BE2C (cell line): ENCODE results near the gene CDH22.

ENCODE experiments used
- DNase-seq: peaks from one replicate; pipeline ENCODE4 v3.0.0-alpha.2; 2020
- H3K27me3 ChIP-seq: fragments of 250-450 bp; sonication (Bioruptor Pico); 2 replicates; pipeline ENCODE4 v1.5.1; 2020; ENCODE audit warnings: mild to moderate bottlenecking
- H3K36me3 ChIP-seq: fragments of 250-450 bp; sonication (Bioruptor Pico); 2 replicates; pipeline ENCODE4 v1.5.1; 2020; ENCODE audit warnings: mild to moderate bottlenecking
- H3K4me1 ChIP-seq: fragments of 250-450 bp; sonication (Bioruptor Pico); 2 replicates; pipeline ENCODE4 v1.5.1; 2020
- H3K4me3 ChIP-seq: 2 replicates; pipeline ENCODE4 v1.5.1; 2011; ENCODE audit warnings: low read depth, low read length
- H3K9me3 ChIP-seq: fragments of 250-450 bp; sonication (Bioruptor Pico); 2 replicates; pipeline ENCODE4 v1.5.1; 2020
- TF ChIP-seq, protein P1 (sequence below): IDR thresholded peaks from 2 replicates; pipeline ENCODE4 v1.5.1; 2012; ENCODE audit warnings: mild to moderate bottlenecking, low read depth, low read length

The CDH22 gene

DNA sequence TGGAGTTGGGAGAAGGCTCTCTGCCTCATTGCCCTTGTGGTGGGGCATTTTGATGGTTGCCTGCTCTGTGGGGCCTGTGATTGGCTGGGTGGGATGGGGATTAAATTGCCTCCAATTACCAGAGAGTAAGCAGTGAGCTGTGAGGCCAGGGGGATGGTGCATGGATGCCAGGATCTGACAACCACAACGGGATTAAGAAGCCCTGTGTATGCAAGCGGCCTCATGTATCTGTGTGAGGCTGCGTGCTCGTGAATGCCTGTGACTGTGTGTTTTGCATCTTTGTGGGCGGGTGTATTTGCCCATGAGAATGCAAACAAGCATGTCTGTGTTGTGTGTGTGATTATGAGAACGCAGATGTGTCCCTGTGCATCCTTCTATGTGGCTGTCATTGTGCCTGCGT, 144.0 kb downstream of the CDH22 start:
- Histone ChIP-seq H3K4me3 (no peak overlapping the region), H3K36me3 (no peaks in the 10 kb centered on the region), H3K4me1 (peaks cover 16% of the 10 kb centered on the region), H3K9me3 (no peaks in the 10 kb centered on the region), H3K27me3 (no peaks in the 10 kb centered on the region)
- TF ChIP-seq, protein P1, sequence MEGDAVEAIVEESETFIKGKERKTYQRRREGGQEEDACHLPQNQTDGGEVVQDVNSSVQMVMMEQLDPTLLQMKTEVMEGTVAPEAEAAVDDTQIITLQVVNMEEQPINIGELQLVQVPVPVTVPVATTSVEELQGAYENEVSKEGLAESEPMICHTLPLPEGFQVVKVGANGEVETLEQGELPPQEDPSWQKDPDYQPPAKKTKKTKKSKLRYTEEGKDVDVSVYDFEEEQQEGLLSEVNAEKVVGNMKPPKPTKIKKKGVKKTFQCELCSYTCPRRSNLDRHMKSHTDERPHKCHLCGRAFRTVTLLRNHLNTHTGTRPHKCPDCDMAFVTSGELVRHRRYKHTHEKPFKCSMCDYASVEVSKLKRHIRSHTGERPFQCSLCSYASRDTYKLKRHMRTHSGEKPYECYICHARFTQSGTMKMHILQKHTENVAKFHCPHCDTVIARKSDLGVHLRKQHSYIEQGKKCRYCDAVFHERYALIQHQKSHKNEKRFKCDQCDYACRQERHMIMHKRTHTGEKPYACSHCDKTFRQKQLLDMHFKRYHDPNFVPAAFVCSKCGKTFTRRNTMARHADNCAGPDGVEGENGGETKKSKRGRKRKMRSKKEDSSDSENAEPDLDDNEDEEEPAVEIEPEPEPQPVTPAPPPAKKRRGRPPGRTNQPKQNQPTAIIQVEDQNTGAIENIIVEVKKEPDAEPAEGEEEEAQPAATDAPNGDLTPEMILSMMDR, result no peak
- DNase-seq, result no peak

DNA sequence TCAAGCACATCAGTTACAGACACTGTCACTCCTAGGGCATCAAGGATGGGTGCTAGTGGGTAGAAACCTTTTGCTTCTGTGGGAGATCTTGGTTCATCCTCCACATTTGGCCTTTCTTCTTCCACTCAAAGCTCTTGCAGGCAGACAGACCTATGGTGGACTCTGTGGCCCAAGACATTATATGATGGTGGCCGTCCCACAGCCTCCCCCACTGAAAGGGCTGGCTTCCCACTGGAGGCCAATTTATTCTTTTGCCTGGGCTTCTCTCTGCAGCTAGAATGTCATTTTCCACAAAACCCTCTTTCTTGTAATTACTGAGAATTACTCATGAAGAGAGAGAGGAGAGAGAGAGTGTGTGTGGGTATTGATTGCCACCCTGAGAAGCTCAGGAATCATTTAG, 146.4 kb downstream of the CDH22 start:
- DNase-seq, result no peak
- Histone ChIP-seq H3K9me3 (no peaks in the 10 kb centered on the region), H3K4me3 (no peak overlapping the region), H3K27me3 (no peaks in the 10 kb centered on the region), H3K36me3 (no peaks in the 10 kb centered on the region), H3K4me1 (peaks cover 35% of the 10 kb centered on the region)
- TF ChIP-seq, protein P1, result no peak

DNA sequence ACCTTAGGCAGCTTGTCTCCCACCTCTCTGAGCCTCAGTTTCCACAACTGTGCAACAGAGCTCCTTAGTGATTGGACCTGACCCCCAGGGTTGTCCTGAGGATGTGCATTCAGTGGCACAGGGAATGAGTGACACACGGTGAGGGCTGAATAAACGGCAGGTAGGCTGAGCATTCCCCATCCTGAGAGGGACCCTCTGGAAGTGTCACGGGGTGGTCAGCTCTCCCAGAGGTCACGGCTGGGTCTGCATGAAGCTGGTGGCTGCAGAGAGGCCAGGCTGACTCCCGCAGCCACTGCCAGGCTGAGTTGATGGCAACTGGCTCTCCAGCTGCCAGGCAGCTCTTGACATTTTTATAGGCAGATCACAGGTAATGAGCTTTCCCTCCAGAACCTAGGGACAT, 147.6 kb downstream of the CDH22 start:
- Histone ChIP-seq H3K36me3 (no peaks in the 10 kb centered on the region), H3K27me3 (no peaks in the 10 kb centered on the region), H3K4me1 (peaks cover 35% of the 10 kb centered on the region), H3K4me3 (no peak overlapping the region), H3K9me3 (no peaks in the 10 kb centered on the region)
- DNase-seq, result no peak
- TF ChIP-seq, protein P1, result no peak

DNA sequence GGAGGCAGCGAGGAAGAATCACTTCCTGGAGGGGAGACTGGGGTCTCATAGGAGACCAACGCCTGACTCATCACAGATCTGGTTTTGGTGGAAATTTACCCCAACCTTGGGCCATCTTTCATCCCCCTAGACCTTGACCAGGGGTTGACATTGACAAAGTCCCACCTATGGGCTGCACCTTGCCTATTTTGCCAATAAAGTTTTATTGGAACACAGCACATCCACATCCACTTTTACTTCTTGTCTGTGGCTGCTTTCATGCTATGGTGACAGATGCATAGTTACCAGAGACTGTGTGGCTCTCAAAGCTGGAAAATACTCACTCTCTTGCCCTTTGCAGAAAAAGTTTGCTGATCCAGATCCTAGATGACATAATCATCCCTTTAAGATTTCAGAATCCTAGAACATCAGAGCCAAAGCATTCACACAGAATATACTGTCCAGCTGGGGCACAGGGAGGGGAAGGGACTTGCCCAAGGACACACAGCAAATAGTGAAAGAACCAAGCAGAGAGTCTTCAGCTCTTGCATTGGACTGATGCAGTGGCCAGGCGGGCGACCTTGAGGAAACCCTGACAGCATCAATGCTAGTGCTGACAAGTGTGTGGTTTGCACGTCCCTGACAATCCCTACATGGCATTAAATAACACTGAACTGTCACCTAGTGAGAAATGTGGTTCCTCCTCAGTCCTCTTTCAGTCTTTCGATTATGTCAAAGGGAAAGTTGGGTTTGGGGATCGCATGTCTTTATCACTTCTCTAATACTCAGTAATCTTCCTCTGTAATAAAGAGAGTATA, 149.0 kb downstream of the CDH22 start:
- Histone ChIP-seq H3K36me3 (no peaks in the 10 kb centered on the region), H3K27me3 (no peaks in the 10 kb centered on the region), H3K4me1 (peaks cover 38% of the 10 kb centered on the region), H3K4me3 (no peak overlapping the region), H3K9me3 (no peaks in the 10 kb centered on the region)
- TF ChIP-seq, protein P1, result no peak
- DNase-seq, result no peak

DNA sequence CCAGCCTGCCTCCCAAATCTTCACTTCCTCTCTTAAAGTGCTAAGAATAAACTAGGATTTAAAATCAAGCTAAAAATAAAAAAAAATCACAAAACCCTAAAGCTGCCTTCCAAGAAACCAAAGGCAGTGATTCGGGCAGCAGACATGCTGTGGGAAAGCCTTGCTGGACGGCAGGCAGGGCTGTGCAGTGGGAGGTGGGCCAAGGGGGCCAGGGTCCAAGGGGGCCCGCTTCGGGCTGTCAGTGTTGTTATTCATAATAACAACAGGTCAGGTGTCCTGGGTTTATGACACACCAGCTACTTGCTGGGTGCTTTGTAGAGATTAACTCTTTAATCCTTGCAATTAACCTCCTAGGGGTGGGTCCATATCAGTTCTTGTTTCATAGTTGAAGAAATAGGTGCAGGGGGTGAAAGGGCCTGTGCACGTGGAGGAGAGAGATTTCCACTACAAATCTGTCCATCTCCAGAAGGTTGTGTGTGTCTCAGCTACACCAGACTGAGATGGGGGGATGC, 149.8 kb downstream of the CDH22 start:
- H3K9me3 ChIP-seq, result no peaks in the 10 kb centered on the region
- TF ChIP-seq, protein P1, result no peak
- H3K36me3 ChIP-seq, result no peaks in the 10 kb centered on the region
- H3K27me3 ChIP-seq, result no peaks in the 10 kb centered on the region
- no peak overlapping the region for H3K4me3 ChIP-seq
- no peak for DNase-seq
- H3K4me1 ChIP-seq, result peaks cover 43% of the 10 kb centered on the region

DNA sequence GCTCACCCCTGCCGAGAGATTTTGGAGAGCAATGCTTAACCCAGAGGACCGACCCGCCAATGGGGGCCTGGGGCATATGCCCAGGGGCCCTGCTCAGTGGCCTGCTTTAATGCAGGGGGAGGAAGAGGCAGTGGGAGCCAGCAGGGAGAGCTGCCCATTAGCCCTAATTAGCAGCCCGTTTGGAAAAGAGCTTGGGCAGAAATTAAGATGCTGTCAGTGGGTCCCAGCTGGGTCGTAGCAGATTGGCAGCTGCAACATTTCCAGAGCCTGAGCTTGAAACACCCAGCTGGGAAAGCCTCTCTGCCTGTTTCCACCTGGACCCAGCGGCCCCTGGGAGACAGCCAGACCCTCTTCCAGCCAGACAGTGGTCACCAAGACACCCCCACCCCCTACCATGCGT, 150.7 kb downstream of the CDH22 start:
- Histone ChIP-seq H3K4me1 (peaks cover 43% of the 10 kb centered on the region), H3K27me3 (no peaks in the 10 kb centered on the region), H3K36me3 (no peaks in the 10 kb centered on the region), H3K4me3 (no peak overlapping the region), H3K9me3 (no peaks in the 10 kb centered on the region)
- TF ChIP-seq, protein P1, result no peak
- peak; percentile 63 for DNase-seq
